Subcutaneous abdominal adipose tissue (tissue), 5 donors: ENCODE results near the gene CC2D1A.

Experiments
- H3K27ac ChIP-seq: one replicate; pipeline ENCODE4 v1.7.0; 2013; ENCODE audit warnings: low read depth, mild to moderate bottlenecking, inconsistent platforms, low read length, moderate library complexity
- H3K27me3 ChIP-seq, 5 donors: one replicate each; pipeline ENCODE4 v1.7.0; 2013; ENCODE audit warnings: low read length in 5 of 5, inconsistent platforms in 1 of 5; ENCODE audit not compliant: control insufficient read depth in 5 of 5, insufficient read depth in 4 of 5
- H3K36me3 ChIP-seq, 5 donors: one replicate each; pipeline ENCODE4 v1.7.0; 2013; ENCODE audit warnings: low read length in 5 of 5; ENCODE audit not compliant: control insufficient read depth in 5 of 5, insufficient read depth in 5 of 5
- H3K4me1 ChIP-seq, 5 donors: one replicate each; pipeline ENCODE4 v1.7.0; 2013; ENCODE audit warnings: low read length in 5 of 5, mild to moderate bottlenecking in 3 of 5, moderate library complexity in 1 of 5; ENCODE audit not compliant: control insufficient read depth in 5 of 5, insufficient read depth in 5 of 5
- H3K4me3 ChIP-seq, 5 donors: one replicate each; pipeline ENCODE4 v1.7.0; 2013; ENCODE audit warnings: low read length in 5 of 5, low read depth in 1 of 5
- H3K9ac ChIP-seq, 5 donors: one replicate each; pipeline ENCODE4 v1.7.0; 2013; ENCODE audit warnings: low read length in 5 of 5, mild to moderate bottlenecking in 4 of 5, moderate library complexity in 3 of 5
- H3K9me3 ChIP-seq, 5 donors: one replicate each; pipeline ENCODE4 v1.7.0; 2013; ENCODE audit warnings: low read length in 5 of 5; ENCODE audit not compliant: control insufficient read depth in 5 of 5
- donor health status: healthy.
- donor health status: healthy.
- donor health status: healthy.
- donor health status: healthy.
- donor health status: healthy.

Gene CC2D1A

GRCh38 chr19:13902993-13903555 is 2.9 kb upstream of the CC2D1A start:
- Histone ChIP-seq H3K36me3 (no peaks in the 10 kb centered on the region), H3K27me3 (no peaks in the 10 kb centered on the region), H3K9me3 (no peaks in the 10 kb centered on the region), H3K9ac (no peak overlapping the region), H3K4me1 (peaks cover 6 to 18% (median 15%) of the 10 kb centered on the region in 5 donors), H3K27ac (no peak overlapping the region), H3K4me3 (no peak overlapping the region)

- peak overlapping the region; percentile 30 for H3K27ac ChIP-seq
- peak overlapping the region; percentile 81 to 92 (median 91) for H3K9ac ChIP-seq
- no peaks in the 10 kb centered on the region for H3K27me3 ChIP-seq
- peak overlapping the region; percentile 72 to 82 (median 80) for H3K4me3 ChIP-seq
- H3K4me1 ChIP-seq: peaks cover 6 to 18% (median 15%) of the 10 kb centered on the region in 5 donors
- peaks cover 0 to 19% (median 10%) of the 10 kb centered on the region in 5 donors for H3K36me3 ChIP-seq
- H3K9me3 ChIP-seq: no peaks in the 10 kb centered on the region
Measured at GRCh38 chr19:13906521-13906904, 512 bp downstream of the CC2D1A start.

GRCh38 chr19:13906910-13907309 is 909 bp downstream of the CC2D1A start:
- Histone ChIP-seq H3K9ac (peak overlapping the region; percentile 81 to 92 (median 91)), H3K4me1 (peaks cover 6 to 18% (median 15%) of the 10 kb centered on the region in 5 donors), H3K36me3 (peaks cover 0 to 20% (median 10%) of the 10 kb centered on the region in 5 donors), H3K27me3 (no peaks in the 10 kb centered on the region), H3K27ac (no peak overlapping the region), H3K9me3 (no peaks in the 10 kb centered on the region), H3K4me3 (peak overlapping the region; percentile 72 to 82 (median 80))

- H3K9ac ChIP-seq: peak overlapping the region in 1 of 5 donors; percentile 21
- H3K27me3 ChIP-seq: no peaks in the 10 kb centered on the region
- H3K36me3 ChIP-seq: peaks cover 0 to 38% (median 27%) of the 10 kb centered on the region in 5 donors
- no peak overlapping the region for H3K27ac ChIP-seq
- no peak overlapping the region for H3K4me3 ChIP-seq
- H3K4me1 ChIP-seq: peaks cover 6 to 18% (median 15%) of the 10 kb centered on the region in 5 donors
- no peaks in the 10 kb centered on the region for H3K9me3 ChIP-seq
Measured at GRCh38 chr19:13908674-13909073, 2.7 kb downstream of the CC2D1A start.

GRCh38 chr19:13909430-13909829 is 3.4 kb downstream of the CC2D1A start:
- no peak overlapping the region for H3K27ac ChIP-seq
- H3K36me3 ChIP-seq: peaks cover 0 to 44% (median 32%) of the 10 kb centered on the region in 5 donors
- no peaks in the 10 kb centered on the region for H3K9me3 ChIP-seq

GRCh38 chr19:13913352-13913751 is 7.4 kb downstream of the CC2D1A start:
- Histone ChIP-seq H3K9ac (no peak overlapping the region), H3K4me1 (peaks cover 0 to 22% (median under 1%) of the 10 kb centered on the region in 5 donors), H3K27me3 (no peaks in the 10 kb centered on the region), H3K9me3 (no peaks in the 10 kb centered on the region), H3K4me3 (no peak overlapping the region), H3K36me3 (peaks cover 3 to 67% (median 48%) of the 10 kb centered on the region in 5 donors), H3K27ac (no peak overlapping the region)

More at GRCh38 chr19:13909430-13909829, 3.4 kb downstream of the CC2D1A start:
- Histone ChIP-seq H3K27me3 (no peaks in the 10 kb centered on the region), H3K4me1 (peaks cover 6 to 18% (median 15%) of the 10 kb centered on the region in 5 donors), H3K4me3 (no peak overlapping the region), H3K9ac (no peak overlapping the region)

- peaks cover 3 to 71% (median 56%) of the 10 kb centered on the region in 5 donors for H3K36me3 ChIP-seq
- H3K4me1 ChIP-seq: peaks cover 0 to 26% (median 3%) of the 10 kb centered on the region in 5 donors
- no peaks in the 10 kb centered on the region for H3K27me3 ChIP-seq
- H3K27ac ChIP-seq: no peak overlapping the region
- H3K4me3 ChIP-seq: no peak overlapping the region
- no peaks in the 10 kb centered on the region for H3K9me3 ChIP-seq
- H3K9ac ChIP-seq: no peak overlapping the region
Measured at GRCh38 chr19:13914777-13915176, 8.8 kb downstream of the CC2D1A start.

- Histone ChIP-seq H3K36me3 (peaks cover 3 to 77% (median 61%) of the 10 kb centered on the region in 5 donors), H3K4me1 (peaks cover 0 to 26% (median 3%) of the 10 kb centered on the region in 5 donors), H3K27me3 (no peaks in the 10 kb centered on the region), H3K4me3 (no peak overlapping the region), H3K27ac (no peak overlapping the region), H3K9ac (no peak overlapping the region), H3K9me3 (peaks cover 0 to 7% (median 5%) of the 10 kb centered on the region in 5 donors)
Measured at GRCh38 chr19:13917888-13918406, 11.9 kb downstream of the CC2D1A start.

- H3K27ac ChIP-seq: no peak overlapping the region
- peaks cover 0 to 7% (median 5%) of the 10 kb centered on the region in 5 donors for H3K9me3 ChIP-seq
- H3K4me1 ChIP-seq: peaks cover 0 to 26% (median 3%) of the 10 kb centered on the region in 5 donors
- H3K4me3 ChIP-seq: no peak overlapping the region
- no peak overlapping the region for H3K9ac ChIP-seq
- H3K27me3 ChIP-seq: no peaks in the 10 kb centered on the region
- peaks cover 3 to 76% (median 62%) of the 10 kb centered on the region in 5 donors for H3K36me3 ChIP-seq
Measured at GRCh38 chr19:13918726-13919411, 12.9 kb downstream of the CC2D1A start.

- Histone ChIP-seq H3K27ac (no peak overlapping the region), H3K9ac (no peak overlapping the region), H3K4me3 (no peak overlapping the region), H3K36me3 (peaks cover 0 to 72% (median 59%) of the 10 kb centered on the region in 5 donors), H3K4me1 (peaks cover 0 to 26% (median 3%) of the 10 kb centered on the region in 5 donors), H3K9me3 (peaks cover 0 to 7% (median 5%) of the 10 kb centered on the region in 5 donors), H3K27me3 (no peaks in the 10 kb centered on the region)
Measured at GRCh38 chr19:13920524-13920923, 14.5 kb downstream of the CC2D1A start.
